Heart left ventricle (tissue), 16 donors: ENCODE results near the gene DVL1. TPM values are rescaled to one million over a fixed set of nuclear protein-coding genes. Genes with fewer than 3 reads are reported as not detected.

Source experiments
- ATAC-seq, 4 donors: fragments of 200-7000 bp; cut with Tn5 transposase; one replicate each; pipeline ENCODE4 v1.9.1; 2020 to 2022; ENCODE audit warnings: moderate library complexity in 4 of 4, mild to moderate bottlenecking in 3 of 4, moderate number of reproducible peaks in 1 of 4
- DNase-seq, 5 donors: peaks; one replicate each; pipeline ENCODE4 v3.0.0-alpha.2; 2020
- H3K27ac ChIP-seq, 12 donors: fragments of 200-600 bp; sonication (generic) in 4 of 12; one replicate each; pipeline versions ENCODE4 v1.5.0 to v1.8.0; 2016 to 2022; ENCODE audit warnings: mild to moderate bottlenecking in 2 of 12
- H3K27me3 ChIP-seq, 9 donors: fragments of 200-600 bp; sonication (generic) in 2 of 9; one replicate each; pipeline versions ENCODE4 v1.5.1 to v1.8.0; 2016 to 2022; ENCODE audit warnings: mild to moderate bottlenecking in 3 of 9
- H3K36me3 ChIP-seq, 9 donors: fragments of 200-600 bp; sonication (generic) in 2 of 9; one replicate each; pipeline versions ENCODE4 v1.5.0 to v1.8.0; 2018 to 2022; ENCODE audit warnings: mild to moderate bottlenecking in 2 of 9
- H3K4me1 ChIP-seq, 12 donors: fragments of 200-600 bp; sonication (generic) in 4 of 12; one replicate each; pipeline versions ENCODE4 v1.5.0 to v1.8.0; 2016 to 2022; ENCODE audit warnings: mild to moderate bottlenecking in 3 of 12
- H3K4me3 ChIP-seq, 12 donors: fragments of 200-600 bp; sonication (generic) in 4 of 12; one replicate each; pipeline versions ENCODE4 v1.5.0 to v1.8.0; 2017 to 2022; ENCODE audit warnings: mild to moderate bottlenecking in 9 of 12, moderate library complexity in 4 of 12
- H3K9me3 ChIP-seq, 12 donors: fragments of 200-600 bp; sonication (generic) in 4 of 12; one replicate each; pipeline versions ENCODE4 v1.5.0 to v1.8.0; 2016 to 2022; ENCODE audit warnings: mild to moderate bottlenecking in 1 of 12
- POLR2A ChIP-seq, 2 donors: fragments of 450-650 bp; IDR thresholded peaks; one replicate each; pipeline ENCODE4 v1.6.1; 2017; ENCODE audit warnings: antibody characterized with exemption in 2 of 2, mild to moderate bottlenecking in 2 of 2, moderate library complexity in 2 of 2
- WGBS, 4 donors: extraction: QIAGEN DNeasy Blood & Tissue Kit in 2 of 4; methylation state at CpG; one replicate each; pipeline versions ENCODE4 v1.1.5 to v1.1.7; 2013 to 2018; 5-methylcytosine and 5-hydroxymethylcytosine counted together
- intact Hi-C, 10 donors: fragments of 100-400 bp; cut with DNase I; formaldehyde crosslinking; loops; one replicate each; pipeline versions ENCODE4 v1.11.1 to v1.14.2; 2022
- polyA plus RNA-seq, 2 donors: library from polyadenylated mRNA; stranded (reverse); fragments of 200-250 nt; gene quantifications; one replicate each; pipeline ENCODE4 v1.2.3, GENCODE V29; 2013
- total RNA-seq, 9 donors: library from RNA; depleted of rRNA in 2 of 9; stranded (reverse); fragments of >200 nt in 2 of 9; fragmentation: NEBNext Ultra II Directional in 3 of 9; extraction: Animal tissue kit (Norgen Biotek cat#: 25700) in 3 of 9; gene quantifications; one replicate each; pipeline versions ENCODE4 v1.1.0 to v1.2.4, GENCODE V29; 2016 to 2023
- TF ChIP-seq, protein P1 (sequence below), 12 donors: fragments of 200-600 bp; sonication (generic) in 4 of 12; IDR thresholded peaks; one replicate each; pipeline versions ENCODE4 v1.5.0 to v1.8.0; 2018 to 2022; ENCODE audit warnings: antibody characterized with exemption in 12 of 12, mild to moderate bottlenecking in 5 of 12
- donor health status: ischemic (EF 13 %, LVEDD 7.1; RV severe dilation, severe dysfunction).
- donor health status: healthy with polysubstance abuse.
- donor health status: DM: no; HTN: yes; CAD: no.
- donor health status: DM: no; HTN: no; CAD: no.
- donor health status: ischemic (EF 25% LVEDD 6.9; RV normal size, moderate dysfunction).
- donor health status: ischemic (EF 25% LVEDD 5.7; RV mildly dilated, moderate dysfunction).
- donor health status: healthy.
- donor health status: DM: yes; HTN: yes; CAD: no.
- donor health status: ischemic (EF 35%, LVEDD 5.7; RV mildly dilated, moderate dysfunction).
- donor health status: nonischemic (EF 11% LVEDD 7.7; RV severe dilation, severe dysfunction).
- donor health status: DM: yes; HTN: yes; CAD: no.
- donor health status: PGD.
- donor health status: ischemic (EF 29% LVEDD 5.4; RV normal size, mild dysfunction).
- donor health status: nonischemic (EF 23%, LVEDD 6.1; RV moderate dilation, normal function).

The DVL1 gene
- total and polyA plus RNA-seq, 11 donors, result 75.3 to 177 (median 87.1) TPM

GRCh38 chr1:1374929-1375662 lies 25.9 kb upstream of the DVL1 start, which contains the start of gene AURKAIP1:
AURKAIP1 (minus strand) TSS chr1:1375207; CDS start chr1:1374756, 451 bp downstream.
- Histone ChIP-seq H3K36me3 (peaks cover 0 to 16% (median 9%) of the 10 kb centered on the region in 9 donors), H3K27me3 (no peaks in the 10 kb centered on the region), H3K4me3 (peak within 1 kb of the TSS; percentile 78 to 100 (median 94)), H3K9me3 (no peaks in the 10 kb centered on the region), H3K4me1 (peaks cover 10 to 42% (median 33%) of the 10 kb centered on the region in 12 donors), H3K27ac (peak within 1 kb of the TSS; percentile 82 to 99 (median 96))
- TF ChIP-seq, protein P1, sequence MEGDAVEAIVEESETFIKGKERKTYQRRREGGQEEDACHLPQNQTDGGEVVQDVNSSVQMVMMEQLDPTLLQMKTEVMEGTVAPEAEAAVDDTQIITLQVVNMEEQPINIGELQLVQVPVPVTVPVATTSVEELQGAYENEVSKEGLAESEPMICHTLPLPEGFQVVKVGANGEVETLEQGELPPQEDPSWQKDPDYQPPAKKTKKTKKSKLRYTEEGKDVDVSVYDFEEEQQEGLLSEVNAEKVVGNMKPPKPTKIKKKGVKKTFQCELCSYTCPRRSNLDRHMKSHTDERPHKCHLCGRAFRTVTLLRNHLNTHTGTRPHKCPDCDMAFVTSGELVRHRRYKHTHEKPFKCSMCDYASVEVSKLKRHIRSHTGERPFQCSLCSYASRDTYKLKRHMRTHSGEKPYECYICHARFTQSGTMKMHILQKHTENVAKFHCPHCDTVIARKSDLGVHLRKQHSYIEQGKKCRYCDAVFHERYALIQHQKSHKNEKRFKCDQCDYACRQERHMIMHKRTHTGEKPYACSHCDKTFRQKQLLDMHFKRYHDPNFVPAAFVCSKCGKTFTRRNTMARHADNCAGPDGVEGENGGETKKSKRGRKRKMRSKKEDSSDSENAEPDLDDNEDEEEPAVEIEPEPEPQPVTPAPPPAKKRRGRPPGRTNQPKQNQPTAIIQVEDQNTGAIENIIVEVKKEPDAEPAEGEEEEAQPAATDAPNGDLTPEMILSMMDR (IDR thresholded peaks at IDR 0.05), result peak in 6 of 12 donors; percentile 17 to 62 (median 34)
- TF ChIP-seq POLR2A (IDR thresholded peaks at IDR 0.05), result peak; percentile 12 to 76
- WGBS, 4 donors, result 0% methylated on average over 40 to 85 of the region's 85 CpGs
- intact Hi-C loops, result loop anchor here in 5 of 10 donors (1.0 to 10.0 kb wide), 3 partner anchors 24 to 260 kb away; partner anchors contain the start of genes C1orf159 (in 1 of the 5) and CCNL2 (in 1 of the 5)
- DNase-seq (peak; percentile 98 to 99 (median 99)), ATAC-seq (peak; percentile 95 to 98 (median 96))

GRCh38 chr1:1374589-1374928 lies 25.3 kb upstream of the DVL1 start:
- TF ChIP-seq POLR2A (IDR thresholded peaks at IDR 0.05), result no peak
- TF ChIP-seq, protein P1 (IDR thresholded peaks at IDR 0.05), result no peak
- intact Hi-C loops, result loop anchor here in 5 of 10 donors (10.0 kb wide), 2 partner anchors 130 to 260 kb away; partner anchors contain the start of gene C1orf159 (in 1 of the 5)
- H3K9me3 ChIP-seq, result no peaks in the 10 kb centered on the region
- peak overlapping the region; percentile 82 to 99 (median 96) for H3K27ac ChIP-seq
- whole genome bisulfite sequencing, 4 donors, result 0 to 1% (median 0%) methylated on average over 3 to 24 of the region's 24 CpGs
- DNase-seq (peak in 2 of 5 donors; percentile 42 to 71), ATAC-seq (peak in 2 of 4 donors; percentile 0 to 2)
- peak overlapping the region; percentile 78 to 100 (median 94) for H3K4me3 ChIP-seq
- peaks cover 10 to 42% (median 33%) of the 10 kb centered on the region in 12 donors for H3K4me1 ChIP-seq
- H3K36me3 ChIP-seq, result peaks cover 0 to 16% (median 9%) of the 10 kb centered on the region in 9 donors
- H3K27me3 ChIP-seq, result no peaks in the 10 kb centered on the region

- ATAC-seq (no peak), DNase-seq (peak in 3 of 5 donors; percentile 26 to 61 (median 40))
- Histone ChIP-seq H3K27ac (peak overlapping the region in 10 of 12 donors; percentile 88 to 99 (median 97)), H3K36me3 (peaks cover 0 to 16% (median 9%) of the 10 kb centered on the region in 9 donors), H3K4me1 (peaks cover 10 to 42% (median 33%) of the 10 kb centered on the region in 12 donors), H3K9me3 (no peaks in the 10 kb centered on the region), H3K4me3 (peak overlapping the region; percentile 78 to 100 (median 94)), H3K27me3 (no peaks in the 10 kb centered on the region)
- TF ChIP-seq POLR2A (IDR thresholded peaks at IDR 0.05), result no peak
- TF ChIP-seq, protein P1 (IDR thresholded peaks at IDR 0.05), result no peak
- 45 to 58% (median 48%) methylated on average over 40 to 52 of the region's 52 CpGs for WGBS, 4 donors
- intact Hi-C loops, result loop anchor here in 5 of 10 donors (10.0 kb wide), 2 partner anchors 131 to 259 kb away; partner anchors contain the start of gene C1orf159 (in 1 of the 5)
Observed at GRCh38 chr1:1373815-1374588, 24.8 kb upstream of the DVL1 start.
